CD14-positive monocyte (primary cell): ENCODE data around the gene CREBBP. TPM values are rescaled to one million over a fixed set of nuclear protein-coding genes. Genes with fewer than 3 reads are reported as not detected.

Experiments used
- DNase-seq, 3 donors: peaks; one replicate each; pipeline ENCODE4 v3.0.0-alpha.2; 2011 to 2022
- H2AFZ ChIP-seq: 2 replicates; pipeline ENCODE4 v1.6.0; 2012; ENCODE audit warnings: mild to moderate bottlenecking, low read depth, low read length, inconsistent platforms; ENCODE audit not compliant: insufficient read depth, poor library complexity, severe bottlenecking
- H3K27ac ChIP-seq, 2 donors: 1 replicate in 1 of 2; 2 replicates in 1 of 2; pipeline ENCODE4 v1.5.1; 2012 to 2013; ENCODE audit warnings: low read length in 2 of 2, control low read depth in 1 of 2, inconsistent platforms in 1 of 2, low read depth in 1 of 2, mild to moderate bottlenecking in 1 of 2
- H3K27me3 ChIP-seq, 2 donors: one replicate each; pipeline versions ENCODE4 v1.6.0 to v1.6.1; 2011 to 2013; ENCODE audit warnings: low read length in 2 of 2; ENCODE audit not compliant: control insufficient read depth in 2 of 2, insufficient read depth in 2 of 2
- H3K36me3 ChIP-seq, 2 donors: replicated peaks in 1 of 2; 1 replicate in 1 of 2; 2 replicates in 1 of 2; pipeline versions ENCODE4 v1.5.1 to v1.6.1; 2012 to 2013; ENCODE audit warnings: low read length in 2 of 2, control low read depth in 1 of 2, inconsistent platforms in 1 of 2, mild to moderate bottlenecking in 1 of 2; ENCODE audit not compliant: insufficient read depth in 2 of 2, control insufficient read depth in 1 of 2
- H3K4me1 ChIP-seq, 2 donors: 1 replicate in 1 of 2; 2 replicates in 1 of 2; pipeline versions ENCODE4 v1.5.1 to v1.6.1; 2012 to 2013; ENCODE audit warnings: low read length in 2 of 2, control low read depth in 1 of 2, inconsistent platforms in 1 of 2, mild to moderate bottlenecking in 1 of 2, moderate library complexity in 1 of 2; ENCODE audit not compliant: insufficient read depth in 2 of 2, control insufficient read depth in 1 of 2
- H3K4me2 ChIP-seq: replicated peaks from 2 replicates; pipeline ENCODE3; 2012; ENCODE audit warnings: low read length, moderate library complexity, mild to moderate bottlenecking; ENCODE audit not compliant: poor library complexity, severe bottlenecking; ENCODE audit errors: extremely low read depth
- H3K4me3 ChIP-seq, 3 experiments: fragments of 200-600 bp in 1 of 3; sonication (generic) in 1 of 3; replicated peaks in 1 of 3; 1 replicate in 2 of 3; 2 replicates in 1 of 3; pipeline ENCODE4 v1.5.1; 2011 to 2013; ENCODE audit warnings: low read length in 3 of 3, mild to moderate bottlenecking in 3 of 3, control low read depth in 2 of 3, low read depth in 2 of 3, inconsistent platforms in 1 of 3, moderate library complexity in 1 of 3
- H3K79me2 ChIP-seq: 2 replicates; pipeline ENCODE4 v1.6.0; 2012; ENCODE audit warnings: mild to moderate bottlenecking, control low read depth, inconsistent platforms, low read length, moderate library complexity; ENCODE audit not compliant: insufficient read depth
- H3K9ac ChIP-seq: 2 replicates; pipeline ENCODE4 v1.6.0; 2017; ENCODE audit warnings: low read length, mild to moderate bottlenecking; ENCODE audit not compliant: insufficient read depth, poor library complexity, severe bottlenecking
- H3K9me3 ChIP-seq, 2 donors: replicated peaks in 1 of 2; 1 replicate in 1 of 2; 2 replicates in 1 of 2; pipeline versions ENCODE4 v1.5.1 to v1.6.1; 2012 to 2013; ENCODE audit warnings: low read length in 2 of 2, control low read depth in 1 of 2; ENCODE audit not compliant: control insufficient read depth in 1 of 2, insufficient read depth in 1 of 2
- H4K20me1 ChIP-seq: 2 replicates; pipeline ENCODE4 v1.6.0; 2012; ENCODE audit warnings: mild to moderate bottlenecking, low read length, control low read depth, moderate library complexity; ENCODE audit not compliant: insufficient read depth
- H3K27ac Mint-ChIP-seq, 7 donors: one replicate each; pipeline ENCODE4 v1.8.0; 2020; ENCODE audit warnings: mild to moderate bottlenecking in 7 of 7, mixed read lengths in 7 of 7, moderate library complexity in 6 of 7, inconsistent platforms in 2 of 7
- H3K27me3 Mint-ChIP-seq, 3 donors: one replicate each; pipeline ENCODE4 v1.8.0; 2021 to 2022; ENCODE audit warnings: low read depth in 3 of 3, mild to moderate bottlenecking in 3 of 3, mixed read lengths in 3 of 3, moderate library complexity in 3 of 3, inconsistent platforms in 1 of 3
- H3K36me3 Mint-ChIP-seq, 2 donors: one replicate each; pipeline ENCODE4 v1.8.0; 2020; ENCODE audit warnings: mixed read lengths in 2 of 2, inconsistent platforms in 1 of 2, mild to moderate bottlenecking in 1 of 2
- H3K4me1 Mint-ChIP-seq: one replicate; pipeline ENCODE4 v1.8.0; 2020; ENCODE audit warnings: mild to moderate bottlenecking, mixed read lengths
- H3K4me3 Mint-ChIP-seq, 2 donors: one replicate each; pipeline ENCODE4 v1.8.0; 2020; ENCODE audit warnings: mild to moderate bottlenecking in 2 of 2, mixed read lengths in 2 of 2, moderate library complexity in 1 of 2
- H3K9me3 Mint-ChIP-seq, 7 donors: one replicate each; pipeline ENCODE4 v1.8.0; 2020 to 2022; ENCODE audit warnings: mixed read lengths in 7 of 7, mild to moderate bottlenecking in 6 of 7, moderate library complexity in 6 of 7, inconsistent platforms in 2 of 7
- CTCF ChIP-seq: fragments of 200-600 bp; IDR thresholded peaks from one replicate; pipeline ENCODE4 v1.8.0; 2022; ENCODE audit warnings: antibody characterized with exemption, mild to moderate bottlenecking
- WGBS: methylation state at CpG from one replicate; pipeline ENCODE4 v1.1.5; 2013; ENCODE audit warnings: missing lambda C conversion rate; ENCODE audit not compliant: insufficient coverage; 5-methylcytosine and 5-hydroxymethylcytosine counted together
- intact Hi-C, 2 donors: fragments of 100-400 bp; cut with micrococcal nuclease; formaldehyde crosslinking; loops; one replicate each; pipeline versions ENCODE4 v1.15.0 to v1.15.1; 2023
- polyA plus RNA-seq, 3 donors: library from polyadenylated mRNA; depleted of rRNA in 1 of 3; unstranded in 2 of 3; stranded (reverse) in 1 of 3; fragments of 300-500 nt in 2 of 3; fragments of >200 nt in 1 of 3; fragmentation: Illumina TruSeq in 2 of 3; gene quantifications; 1 replicate in 2 of 3; 2 replicates in 1 of 3; pipeline ENCODE4 v1.2.3, GENCODE V29; 2012 to 2021

The CREBBP gene
- polyA plus RNA-seq, 3 donors: 2.1 to 26.9 (median 6.2) TPM

GRCh38 chr16:3760518-3760917 is 120.0 kb downstream of the CREBBP start:
- Histone ChIP-seq H3K4me2 (no peak overlapping the region), H3K36me3 (peaks cover 84 to 99% of the 10 kb centered on the region in 2 donors), H3K27me3 (no peaks in the 10 kb centered on the region), H3K27ac (no peak overlapping the region), H2AFZ (no peak overlapping the region), H3K79me2 (peaks cover 12% of the 10 kb centered on the region), H3K4me3 (no peak overlapping the region), H3K4me1 (no peaks in the 10 kb centered on the region), H3K9ac (no peak overlapping the region), H4K20me1 (peaks cover 100% of the 10 kb centered on the region), H3K9me3 (no peaks in the 10 kb centered on the region)
- Mint-ChIP-seq H3K9me3 (peaks cover 0 to 1% (median 0%) of the 10 kb centered on the region in 7 donors), H3K4me1 (no peaks in the 10 kb centered on the region), H3K4me3 (no peak overlapping the region), H3K36me3 (peaks cover 86 to 96% of the 10 kb centered on the region in 2 donors), H3K27ac (peak overlapping the region in 1 of 7 donors; percentile 54), H3K27me3 (no peaks in the 10 kb centered on the region)
- WGBS: 100% methylated on average over 2 of the region's 6 CpGs
- intact Hi-C loops: no loop called here
- no peak for DNase-seq
- no peak for TF ChIP-seq CTCF

- H4K20me1 ChIP-seq: peaks cover 100% of the 10 kb centered on the region
- H3K4me3 ChIP-seq: no peak overlapping the region
- H3K4me2 ChIP-seq: no peak overlapping the region
- Mint-ChIP-seq H3K36me3 (peaks cover 86 to 96% of the 10 kb centered on the region in 2 donors), H3K4me3 (no peak overlapping the region), H3K27ac (peak overlapping the region in 1 of 7 donors; percentile 81), H3K27me3 (no peaks in the 10 kb centered on the region), H3K4me1 (no peaks in the 10 kb centered on the region), H3K9me3 (peaks cover 0 to 1% (median 0%) of the 10 kb centered on the region in 7 donors)
- H3K79me2 ChIP-seq: peaks cover 10% of the 10 kb centered on the region
- H3K27ac ChIP-seq: no peak overlapping the region
- H3K4me1 ChIP-seq: no peaks in the 10 kb centered on the region
- H3K36me3 ChIP-seq: peaks cover 84 to 99% of the 10 kb centered on the region in 2 donors
- TF ChIP-seq CTCF: no peak
- H2AFZ ChIP-seq: no peak overlapping the region
- DNase-seq: no peak
- H3K27me3 ChIP-seq: no peaks in the 10 kb centered on the region
- intact Hi-C loops: no loop called here
- H3K9ac ChIP-seq: no peak overlapping the region
- H3K9me3 ChIP-seq: no peaks in the 10 kb centered on the region
- WGBS: 100% methylated on average over 4 of the region's 5 CpGs
These were observed 120.8 kb downstream of the CREBBP start for GRCh38 chr16:3759736-3760135.
